ENCODE measurements around the gene TTLL8. TPM values are rescaled to one million over a fixed set of nuclear protein-coding genes. Genes with fewer than 3 reads are reported as not detected.

TTLL8 gene
- total RNA-seq, 1 donor from 2014 or later: not detected

DNA sequence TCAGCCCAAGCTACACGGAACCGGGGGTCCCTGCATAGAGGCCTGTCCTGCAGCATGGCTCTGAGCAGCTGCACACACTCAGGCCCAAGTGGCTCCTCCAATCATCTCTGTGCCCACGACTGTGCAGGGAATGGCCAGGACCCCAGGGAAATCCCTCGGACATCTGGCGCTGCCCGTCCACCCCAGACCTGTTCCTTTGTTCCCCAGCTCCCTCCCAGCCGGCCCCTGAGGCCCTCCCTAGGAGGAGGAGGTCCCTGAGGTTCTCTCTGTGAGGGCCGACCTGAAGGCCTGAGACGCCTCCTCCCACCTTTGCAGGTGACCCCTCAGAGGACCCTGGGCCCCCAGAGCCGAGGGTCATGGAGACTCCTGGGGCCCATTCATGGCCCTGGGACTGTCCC, 26.0 kb upstream of the TTLL8 start:
- no peak for DNase-seq
- Mint-ChIP-seq H3K4me1 (ENCODE audit: low read depth, unreplicated experiment) (peaks cover 7% of the 10 kb centered on the region), H3K9me3 (ENCODE audit: unreplicated experiment) (peaks cover 2% of the 10 kb centered on the region), H3K36me3 (ENCODE audit: unreplicated experiment) (no peaks in the 10 kb centered on the region), H3K27ac (ENCODE audit: unreplicated experiment) (no peak overlapping the region), H3K4me3 (ENCODE audit: unreplicated experiment) (no peak overlapping the region), H3K27me3 (ENCODE audit: unreplicated experiment) (no peaks in the 10 kb centered on the region)
- no peak for TF ChIP-seq CTCF (IDR thresholded peaks at IDR 0.05; ENCODE audit: partially characterized antibody, unreplicated experiment)

GRCh38 chr22:50083462-50084079, 25.5 kb upstream of the TTLL8 start:
- TF ChIP-seq CTCF (IDR thresholded peaks at IDR 0.05; ENCODE audit: partially characterized antibody, unreplicated experiment): no peak
- Mint-ChIP-seq H3K4me3 (ENCODE audit: unreplicated experiment) (no peak overlapping the region), H3K27me3 (ENCODE audit: unreplicated experiment) (no peaks in the 10 kb centered on the region), H3K36me3 (ENCODE audit: unreplicated experiment) (no peaks in the 10 kb centered on the region), H3K9me3 (ENCODE audit: unreplicated experiment) (peaks cover 2% of the 10 kb centered on the region), H3K4me1 (ENCODE audit: low read depth, unreplicated experiment) (peaks cover 7% of the 10 kb centered on the region), H3K27ac (ENCODE audit: unreplicated experiment) (no peak overlapping the region)
- no peak for DNase-seq

GRCh38 chr22:50082961-50083461, 24.9 kb upstream of the TTLL8 start:
- Mint-ChIP-seq H3K9me3 (ENCODE audit: unreplicated experiment) (peaks cover 5% of the 10 kb centered on the region), H3K4me3 (ENCODE audit: unreplicated experiment) (peak overlapping the region; percentile 15), H3K27ac (ENCODE audit: unreplicated experiment) (no peak overlapping the region), H3K27me3 (ENCODE audit: unreplicated experiment) (no peaks in the 10 kb centered on the region), H3K36me3 (ENCODE audit: unreplicated experiment) (no peaks in the 10 kb centered on the region), H3K4me1 (ENCODE audit: low read depth, unreplicated experiment) (peaks cover 7% of the 10 kb centered on the region)
- no peak for DNase-seq
- TF ChIP-seq CTCF (IDR thresholded peaks at IDR 0.05; ENCODE audit: partially characterized antibody, unreplicated experiment): no peak

DNA sequence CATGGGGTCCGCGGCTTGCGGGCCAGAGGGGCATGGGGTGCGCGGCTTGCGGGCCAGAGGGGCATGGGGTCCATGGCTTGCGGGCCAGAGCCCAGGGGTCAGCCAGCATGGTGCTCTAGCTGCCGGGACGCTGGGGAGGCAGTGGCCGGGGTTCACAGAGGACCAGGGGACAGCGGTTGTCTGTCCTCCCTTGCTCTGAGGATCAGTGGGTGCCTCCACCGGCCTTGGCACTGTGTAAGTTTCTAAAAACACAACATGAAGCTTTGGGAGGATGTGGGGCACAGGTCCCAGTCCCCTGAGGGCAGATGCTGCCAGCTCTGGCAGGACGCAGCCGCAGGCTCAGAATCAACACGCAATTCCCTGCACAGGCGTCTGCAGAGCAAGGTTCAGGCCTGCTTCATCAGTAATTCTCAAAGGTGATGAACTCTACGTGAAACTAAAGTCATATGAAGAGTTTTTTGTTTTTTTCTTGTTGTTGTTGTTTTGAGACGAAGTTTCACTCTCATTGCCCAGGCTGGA, 24.2 kb upstream of the TTLL8 start:
- DNase-seq: no peak
- Mint-ChIP-seq H3K27me3 (ENCODE audit: unreplicated experiment) (no peaks in the 10 kb centered on the region), H3K36me3 (ENCODE audit: unreplicated experiment) (no peaks in the 10 kb centered on the region), H3K4me1 (ENCODE audit: low read depth, unreplicated experiment) (peaks cover 7% of the 10 kb centered on the region), H3K4me3 (ENCODE audit: unreplicated experiment) (no peak overlapping the region), H3K27ac (ENCODE audit: unreplicated experiment) (no peak overlapping the region), H3K9me3 (ENCODE audit: unreplicated experiment) (peaks cover 5% of the 10 kb centered on the region)
- no peak for TF ChIP-seq CTCF (IDR thresholded peaks at IDR 0.05; ENCODE audit: partially characterized antibody, unreplicated experiment)

DNA sequence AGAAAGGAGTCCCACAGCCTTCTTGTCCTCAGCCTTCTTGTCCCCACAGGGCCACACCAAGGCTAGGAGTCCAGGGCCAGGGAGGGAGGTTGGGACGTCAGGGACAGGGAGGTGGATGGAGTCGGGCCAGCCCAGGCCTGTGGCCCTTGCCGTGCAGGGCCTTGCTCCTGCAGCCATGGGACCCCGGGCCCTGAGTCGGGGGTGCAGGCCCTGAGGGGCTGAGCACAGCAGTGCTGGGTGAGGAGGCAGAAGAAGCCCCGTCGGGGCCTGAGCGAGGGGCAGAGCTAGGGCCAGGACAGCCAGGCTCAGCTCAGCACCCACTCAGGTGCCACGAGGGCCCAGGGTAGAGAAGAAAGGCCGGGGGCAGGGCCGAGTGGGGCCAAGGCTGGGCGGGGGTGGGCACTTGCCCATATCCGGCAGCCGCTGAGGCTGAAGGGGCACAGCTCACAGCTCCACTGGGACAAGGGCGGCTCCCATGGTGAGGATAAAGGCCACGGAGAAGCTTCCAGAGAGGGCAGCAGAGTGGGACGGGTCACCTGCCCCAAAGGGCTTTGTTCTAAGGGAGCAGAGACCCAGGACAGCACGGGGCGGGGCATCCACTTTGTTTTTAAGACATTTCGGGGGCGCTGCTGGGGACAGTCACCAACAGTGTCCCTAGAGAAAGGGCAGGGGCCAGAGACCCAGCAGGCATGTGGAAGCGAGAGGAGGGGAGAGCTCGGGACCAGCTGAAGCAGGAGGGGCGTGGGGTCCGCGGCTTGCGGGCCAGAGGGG, 23.5 kb upstream of the TTLL8 start:
- H3K27ac Mint-ChIP-seq (ENCODE audit: unreplicated experiment): no peak overlapping the region
- no peaks in the 10 kb centered on the region for H3K36me3 Mint-ChIP-seq (ENCODE audit: unreplicated experiment)
- TF ChIP-seq CTCF (IDR thresholded peaks at IDR 0.05; ENCODE audit: partially characterized antibody, unreplicated experiment): no peak
- H3K4me3 Mint-ChIP-seq (ENCODE audit: unreplicated experiment): no peak overlapping the region
- H3K27me3 Mint-ChIP-seq (ENCODE audit: unreplicated experiment): no peaks in the 10 kb centered on the region
- peaks cover 5% of the 10 kb centered on the region for H3K9me3 Mint-ChIP-seq (ENCODE audit: unreplicated experiment)
- peaks cover 9% of the 10 kb centered on the region for H3K4me1 Mint-ChIP-seq (ENCODE audit: low read depth, unreplicated experiment)
- no peak for DNase-seq

Measured in glutamatergic neuron (in vitro differentiated cells).